NCI-H748 (cell line): ENCODE results near the gene CDH20.
A peak's percentile ranks its signal among the peaks of the same experiment; 100 is the strongest.

ENCODE experiments used
- DNase-seq: peaks from one replicate; lab custom pipeline; 2025; ENCODE audit not compliant: unreplicated experiment; lab: John Stamatoyannopoulos, UW

Gene CDH20

GRCh38 chr18:61420218-61420885 lies 87.1 kb downstream of the CDH20 start:
- no peak for DNase-seq

GRCh38 chr18:61426492-61427053 lies 93.3 kb downstream of the CDH20 start:
- DNase-seq, result no peak

GRCh38 chr18:61428266-61428665 lies 95.0 kb downstream of the CDH20 start:
- no peak for DNase-seq

GRCh38 chr18:61432590-61432989 lies 99.4 kb downstream of the CDH20 start:
- no peak for DNase-seq

GRCh38 chr18:61435064-61435652 lies 101.9 kb downstream of the CDH20 start:
- DNase-seq, result peak; percentile 37

GRCh38 chr18:61443081-61443725 lies 110.0 kb downstream of the CDH20 start:
- no peak for DNase-seq

GRCh38 chr18:61448316-61448715 lies 115.1 kb downstream of the CDH20 start:
- peak; percentile 24 for DNase-seq

- no peak for DNase-seq
Observed at GRCh38 chr18:61459896-61460648, 126.8 kb downstream of the CDH20 start.

- peak; percentile 85 for DNase-seq
Observed at GRCh38 chr18:61464551-61465142, 131.4 kb downstream of the CDH20 start.

- no peak for DNase-seq
Observed at GRCh38 chr18:61466736-61467135, 133.5 kb downstream of the CDH20 start.

- peak; percentile 11 for DNase-seq
Observed at GRCh38 chr18:61470031-61470674, 136.9 kb downstream of the CDH20 start.

- peak; percentile 66 for DNase-seq
Observed at GRCh38 chr18:61471541-61471940, 138.3 kb downstream of the CDH20 start.

- DNase-seq, result no peak
Observed at GRCh38 chr18:61471942-61472341, 138.7 kb downstream of the CDH20 start.

- DNase-seq, result no peak
Observed at GRCh38 chr18:61474341-61474740, 141.1 kb downstream of the CDH20 start.

GRCh38 chr18:61474918-61475317 lies 141.7 kb downstream of the CDH20 start:
- DNase-seq, result no peak

GRCh38 chr18:61475931-61476330 lies 142.7 kb downstream of the CDH20 start:
- DNase-seq, result no peak

- no peak for DNase-seq
Observed at GRCh38 chr18:61489334-61489733, 156.1 kb downstream of the CDH20 start.

- no peak for DNase-seq
Observed at GRCh38 chr18:61496374-61496773, 163.1 kb downstream of the CDH20 start.

- DNase-seq, result no peak
Observed at GRCh38 chr18:61497422-61497821, 164.2 kb downstream of the CDH20 start.

- DNase-seq, result peak; percentile 75
Observed at GRCh38 chr18:61502472-61502871, 169.2 kb downstream of the CDH20 start.
